NCI-H446 (cell line): ENCODE data around the gene PDZD4.
A peak's percentile ranks its signal among the peaks of the same experiment; 100 is the strongest.

ENCODE experiments used
- DNase-seq, 2 experiments: peaks; one replicate each; lab custom pipeline; 2025; lab: John Stamatoyannopoulos, UW

Gene PDZD4

DNA sequence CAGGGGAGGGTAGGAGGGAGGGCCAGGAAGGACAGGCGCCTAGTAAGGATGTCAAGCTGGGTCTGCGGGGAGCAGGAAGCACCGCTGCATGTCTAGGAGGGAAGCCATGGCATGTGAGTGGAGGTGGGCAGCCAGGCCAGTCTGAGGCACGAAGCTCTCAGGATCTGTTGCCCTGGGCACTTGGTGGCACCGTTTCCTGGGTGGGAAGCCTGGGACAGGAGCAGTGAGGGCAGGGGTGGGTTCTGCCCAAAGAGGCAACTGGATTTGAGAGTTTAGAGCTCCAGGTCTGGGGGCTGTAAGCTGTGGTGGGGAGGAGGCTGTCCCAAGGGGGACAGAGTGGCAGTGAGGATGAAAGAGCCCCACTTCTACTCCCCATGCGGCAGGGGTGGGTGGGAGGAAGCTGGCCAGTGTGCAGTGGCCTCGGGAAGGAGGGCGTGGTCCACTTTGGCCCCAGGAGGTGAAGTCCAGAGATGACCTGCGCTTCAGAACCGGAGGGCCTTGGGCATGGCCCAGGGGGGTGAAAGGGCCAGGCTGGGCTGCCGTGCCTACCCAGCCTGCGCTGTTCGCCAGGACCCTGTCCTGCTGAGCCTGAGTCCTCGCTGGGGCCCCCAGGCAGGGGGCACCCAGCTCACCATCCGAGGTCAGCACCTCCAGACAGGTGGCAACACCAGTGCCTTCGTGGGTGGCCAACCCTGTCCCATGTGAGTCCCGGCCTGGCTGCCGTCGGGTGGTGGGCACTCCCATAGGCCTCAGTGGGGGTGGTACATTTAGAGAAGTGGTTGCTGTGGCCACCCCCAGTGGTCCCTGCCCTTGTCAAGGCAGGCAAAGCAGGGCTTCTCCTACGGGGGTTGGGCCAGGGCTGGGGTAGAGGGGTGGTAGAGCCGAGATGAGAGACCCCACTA lies 57.8 kb downstream of the PDZD4 start:
- no peak for DNase-seq

DNA sequence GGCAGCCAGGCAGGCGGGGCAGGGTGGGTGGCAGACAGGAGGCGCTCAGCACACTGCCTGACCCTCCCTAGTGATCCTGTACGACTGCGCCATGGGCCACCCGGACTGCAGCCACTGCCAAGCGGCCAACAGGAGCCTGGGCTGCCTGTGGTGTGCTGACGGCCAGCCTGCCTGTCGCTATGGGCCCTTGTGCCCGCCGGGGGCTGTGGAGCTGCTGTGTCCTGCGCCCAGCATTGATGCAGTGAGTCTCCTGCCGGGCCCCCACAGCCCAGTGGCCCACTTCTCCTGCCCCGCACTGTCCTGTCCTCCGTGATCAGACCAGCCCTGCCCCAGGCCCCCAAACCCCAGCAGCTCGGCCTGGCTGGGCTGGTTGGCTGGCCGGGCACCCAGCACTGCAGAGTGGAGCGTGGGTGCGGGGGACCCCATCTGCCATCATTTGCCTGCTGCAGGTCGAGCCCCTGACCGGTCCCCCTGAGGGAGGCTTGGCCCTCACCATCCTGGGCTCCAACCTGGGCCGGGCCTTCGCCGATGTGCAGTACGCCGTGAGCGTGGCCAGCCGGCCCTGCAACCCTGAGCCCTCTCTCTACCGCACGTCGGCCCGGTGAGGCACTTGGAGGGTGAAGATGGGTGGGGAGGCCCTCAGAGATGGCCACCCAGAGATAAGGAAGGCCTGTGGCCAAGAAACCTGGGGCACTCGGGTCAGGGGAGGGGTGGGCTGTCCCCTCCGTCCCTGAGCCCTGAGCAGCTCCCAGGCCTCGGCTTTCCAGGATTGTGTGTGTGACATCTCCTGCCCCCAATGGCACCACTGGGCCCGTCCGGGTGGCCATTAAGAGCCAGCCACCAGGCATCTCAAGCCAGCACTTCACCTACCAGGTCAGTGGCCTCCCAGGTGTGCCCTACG lies 58.7 kb downstream of the PDZD4 start:
- no peak for DNase-seq

DNA sequence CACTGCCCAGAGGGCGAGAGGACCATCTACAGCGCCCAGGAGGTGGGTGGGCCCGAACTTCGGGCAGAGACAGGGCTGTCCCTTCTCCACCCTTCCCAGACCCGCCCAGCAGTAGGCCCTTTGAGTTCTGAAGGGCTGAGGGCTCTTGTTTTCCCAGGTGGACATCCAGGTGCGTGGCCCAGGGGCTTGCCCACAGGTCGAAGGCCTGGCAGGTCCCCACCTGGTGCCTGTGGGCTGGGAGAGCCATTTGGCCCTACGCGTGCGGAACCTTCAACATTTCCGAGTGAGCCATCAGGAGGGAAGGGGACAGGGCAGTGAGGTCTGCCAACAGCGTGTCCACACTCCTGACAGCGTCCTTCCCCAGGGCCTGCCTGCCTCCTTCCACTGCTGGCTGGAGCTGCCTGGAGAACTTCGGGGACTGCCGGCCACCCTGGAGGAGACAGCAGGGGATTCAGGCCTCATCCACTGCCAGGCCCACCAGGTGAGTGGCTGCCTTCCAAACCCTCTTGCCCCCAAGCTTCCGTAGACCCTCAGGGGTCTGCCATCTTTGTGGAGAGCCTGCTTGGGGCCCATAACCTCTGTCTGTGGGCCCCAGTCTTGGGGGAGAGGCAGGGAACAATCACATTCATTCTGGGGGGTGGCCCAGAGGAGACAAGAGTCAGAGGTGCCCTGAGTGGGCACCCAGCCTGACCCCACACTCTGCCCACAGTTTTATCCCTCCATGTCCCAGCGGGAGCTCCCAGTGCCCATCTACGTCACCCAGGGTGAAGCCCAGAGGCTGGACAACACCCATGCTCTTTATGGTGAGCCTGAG lies 59.5 kb downstream of the PDZD4 start:
- DNase-seq: no peak

- no peak for DNase-seq
These were observed 60.3 kb downstream of the PDZD4 start for GRCh38 chrX:153769865-153770600.

DNA sequence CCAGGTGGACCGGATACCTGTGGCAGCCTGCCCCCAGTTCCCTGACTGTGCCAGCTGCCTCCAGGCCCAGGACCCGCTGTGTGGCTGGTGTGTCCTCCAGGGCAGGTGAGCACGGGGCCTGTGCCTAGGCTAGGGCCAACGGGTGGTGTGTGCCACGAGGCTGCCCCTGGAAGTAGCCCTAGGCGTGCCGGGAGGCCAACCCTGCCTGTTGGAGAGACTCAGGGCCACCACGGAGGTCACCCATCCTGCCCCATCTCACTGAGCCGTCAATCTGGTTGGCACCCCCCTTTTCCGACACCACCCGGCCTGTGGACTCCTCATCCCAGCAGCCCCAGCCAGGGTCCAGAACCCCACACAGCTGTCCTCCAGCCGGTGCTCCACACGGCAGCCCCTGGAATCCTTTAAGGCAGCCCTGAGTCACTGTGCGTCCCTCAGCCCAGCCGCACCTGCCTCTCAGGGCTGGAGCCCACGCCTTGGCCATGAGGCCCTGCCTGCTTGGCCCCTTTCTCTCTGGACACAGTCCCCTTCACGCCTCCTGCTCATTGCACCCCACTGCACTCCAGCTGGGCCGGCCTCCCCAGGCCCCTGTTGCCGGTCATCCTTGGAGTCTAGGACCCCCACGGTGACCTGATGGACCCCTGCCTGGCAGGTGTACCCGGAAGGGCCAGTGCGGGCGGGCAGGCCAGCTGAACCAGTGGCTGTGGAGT lies 61.0 kb downstream of the PDZD4 start:
- DNase-seq: no peak

DNA sequence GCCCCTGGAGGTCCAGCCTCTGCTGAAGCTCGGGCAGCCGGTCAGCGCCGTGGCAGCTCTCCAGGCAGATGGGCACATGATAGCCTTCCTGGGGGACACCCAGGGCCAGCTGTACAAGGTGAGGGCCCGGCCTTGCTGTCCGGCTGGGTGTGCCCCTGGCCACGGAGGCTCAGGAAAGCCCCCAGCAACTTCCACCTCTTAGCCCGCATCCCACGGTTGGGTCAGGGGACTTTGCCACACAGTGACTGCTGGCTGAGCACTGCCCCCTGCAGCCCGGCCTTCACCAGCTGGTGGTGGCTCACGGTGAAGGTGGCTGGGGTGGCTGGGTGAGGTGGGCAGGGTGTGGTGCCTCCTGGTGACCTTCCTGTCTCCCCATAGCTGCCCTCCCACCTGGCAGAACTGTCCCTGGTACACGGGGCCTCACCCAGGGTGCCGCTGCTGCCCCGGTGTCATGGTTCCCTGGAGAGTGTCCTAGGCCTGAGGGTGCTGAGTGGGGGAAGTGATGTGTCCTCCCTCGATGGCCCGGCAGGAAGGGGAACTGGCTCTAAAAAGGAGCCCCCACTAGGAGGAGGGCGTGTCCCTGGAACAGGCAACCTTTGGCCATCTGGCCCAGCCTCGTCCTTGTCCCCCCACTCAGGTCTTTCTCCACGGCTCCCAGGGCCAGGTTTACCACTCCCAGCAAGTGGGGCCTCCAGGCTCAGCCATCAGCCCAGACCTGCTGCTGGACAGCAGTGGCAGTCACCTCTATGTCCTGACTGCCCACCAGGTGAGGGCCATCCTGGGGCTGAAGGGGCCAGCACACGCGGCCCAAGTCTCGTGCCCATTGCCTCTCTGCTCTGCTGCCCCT lies 61.8 kb downstream of the PDZD4 start:
- no peak for DNase-seq

GRCh38 chrX:153767674-153768055 lies 62.7 kb downstream of the PDZD4 start:
- DNase-seq: no peak

- no peak for DNase-seq
These were observed 63.3 kb downstream of the PDZD4 start for GRCh38 chrX:153766871-153767673.

- DNase-seq: no peak
These were observed 64.1 kb downstream of the PDZD4 start for GRCh38 chrX:153766098-153766817.

GRCh38 chrX:153765138-153766079 lies 64.9 kb downstream of the PDZD4 start:
- no peak for DNase-seq

DNA sequence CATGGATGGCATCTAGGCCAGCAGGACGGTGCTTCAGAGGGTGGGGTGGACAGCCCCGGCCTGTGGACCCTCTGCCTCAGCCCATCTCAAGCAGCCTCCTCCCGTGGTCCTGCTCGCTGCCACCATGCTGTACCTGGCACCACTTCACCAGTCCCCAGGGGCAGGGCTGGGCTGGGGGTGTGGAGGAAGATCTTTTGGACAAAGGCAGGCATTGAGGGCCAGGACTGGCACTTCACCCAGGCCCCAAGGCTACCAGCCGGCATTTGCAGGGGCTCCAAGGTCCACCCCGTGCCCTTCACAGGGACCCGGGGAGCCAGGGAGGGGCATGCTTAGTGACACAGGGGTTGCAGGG lies 65.6 kb downstream of the PDZD4 start:
- no peak for DNase-seq

GRCh38 chrX:153763989-153764755 lies 66.2 kb downstream of the PDZD4 start, which contains the start of gene PLXNB3:
Gene PLXNB3, plus strand, starts transcription at chrX:153764249. Its CDS starts 1,287 bp downstream, at chrX:153765536.
- peak; percentile 49 to 78 for DNase-seq

- no peak for DNase-seq
These were observed 66.9 kb downstream of the PDZD4 start for GRCh38 chrX:153763298-153763932.

DNA sequence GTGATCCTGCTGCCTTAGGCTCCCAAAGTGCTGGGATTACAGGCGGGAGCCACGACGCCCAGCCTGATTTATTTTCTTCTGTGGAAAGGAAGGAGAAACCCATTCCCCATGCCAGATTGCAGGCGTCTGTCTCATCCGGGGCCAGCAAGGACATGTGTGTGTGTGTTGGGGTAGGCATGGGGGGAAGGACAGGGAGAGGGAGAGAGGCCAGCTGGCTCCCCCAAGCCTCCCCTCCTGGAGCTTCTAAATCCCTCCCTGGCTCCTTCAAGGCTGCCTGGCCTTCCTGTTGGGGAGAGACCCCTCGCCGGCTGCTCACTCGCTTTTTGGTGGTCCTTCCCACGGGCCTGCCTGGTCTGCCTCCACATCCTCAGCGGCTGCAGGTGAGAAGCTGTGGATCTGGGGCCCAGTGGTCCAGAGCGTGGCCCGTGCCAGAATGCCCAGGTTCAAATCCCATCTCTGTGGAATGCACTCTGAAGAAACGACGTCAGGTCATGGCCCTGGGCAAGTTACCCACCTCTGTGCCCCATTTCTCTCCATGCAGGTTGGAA lies 67.6 kb downstream of the PDZD4 start:
- DNase-seq: no peak

- DNase-seq: no peak
These were observed 68.5 kb downstream of the PDZD4 start for GRCh38 chrX:153761863-153762262.
